WERI-Rb-1 (cell line): Measurements from ENCODE around the gene TNXB.
"Not testable (repeated sequence)": the region's sequence is repeated elsewhere in the genome, so short reads cannot be mapped to it uniquely, and the experiment has no call there.

Source experiments
- DNase-seq: peaks from one replicate; pipeline ENCODE4 v3.0.0-alpha.2; 2020
- H3K27ac ChIP-seq: fragments of 250-450 bp; sonication (Bioruptor Pico); 2 replicates; pipeline ENCODE4 v1.5.1; 2020; ENCODE audit warnings: mild to moderate bottlenecking, moderate library complexity
- H3K27me3 ChIP-seq: fragments of 250-450 bp; sonication (Bioruptor Pico); 2 replicates; pipeline ENCODE4 v1.5.1; 2021; ENCODE audit warnings: mild to moderate bottlenecking, low read depth, moderate library complexity; ENCODE audit not compliant: insufficient read depth, severe bottlenecking
- H3K36me3 ChIP-seq: fragments of 250-450 bp; sonication (Bioruptor Pico); 2 replicates; pipeline ENCODE4 v1.5.1; 2020; ENCODE audit warnings: mild to moderate bottlenecking, moderate library complexity
- H3K4me3 ChIP-seq: 2 replicates; pipeline ENCODE4 v1.5.1; 2011; ENCODE audit warnings: low read depth, mild to moderate bottlenecking, control low read depth, low read length
- H3K9me3 ChIP-seq: fragments of 250-450 bp; sonication (Bioruptor Pico); 2 replicates; pipeline ENCODE4 v1.5.1; 2021; ENCODE audit warnings: mild to moderate bottlenecking, moderate library complexity; ENCODE audit not compliant: severe bottlenecking
- TF ChIP-seq, protein P1 (sequence below): IDR thresholded peaks from 2 replicates; pipeline ENCODE4 v1.5.1; 2011; ENCODE audit warnings: low read depth, mild to moderate bottlenecking, control low read depth, inconsistent platforms, low read length

TNXB gene

DNA sequence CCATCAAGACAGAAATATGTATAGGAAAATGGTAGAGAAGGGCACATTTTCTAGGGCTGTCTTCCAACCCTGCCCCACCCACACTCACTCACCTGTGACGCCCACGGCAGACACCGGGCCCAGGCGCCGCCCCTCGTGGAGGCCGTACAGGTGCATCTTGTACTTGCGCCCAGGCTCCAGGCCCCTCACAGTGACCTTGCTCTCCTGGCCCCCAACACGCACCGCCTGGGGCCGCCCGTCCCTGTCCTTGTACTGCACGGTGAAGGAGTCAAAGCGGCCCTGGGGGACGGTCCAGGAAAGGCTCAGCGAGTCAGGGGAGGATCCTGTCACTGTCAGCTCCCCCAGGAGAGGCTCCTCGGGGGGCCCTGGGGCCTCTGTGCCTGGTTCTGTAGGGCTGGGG, 51.2 kb downstream of the TNXB start:
- Histone ChIP-seq H3K27ac (no peak overlapping the region), H3K4me3 (no peak overlapping the region), H3K9me3 (peaks cover 3% of the 10 kb centered on the region), H3K27me3 (no peaks in the 10 kb centered on the region), H3K36me3 (no peaks in the 10 kb centered on the region)
- TF ChIP-seq, protein P1, sequence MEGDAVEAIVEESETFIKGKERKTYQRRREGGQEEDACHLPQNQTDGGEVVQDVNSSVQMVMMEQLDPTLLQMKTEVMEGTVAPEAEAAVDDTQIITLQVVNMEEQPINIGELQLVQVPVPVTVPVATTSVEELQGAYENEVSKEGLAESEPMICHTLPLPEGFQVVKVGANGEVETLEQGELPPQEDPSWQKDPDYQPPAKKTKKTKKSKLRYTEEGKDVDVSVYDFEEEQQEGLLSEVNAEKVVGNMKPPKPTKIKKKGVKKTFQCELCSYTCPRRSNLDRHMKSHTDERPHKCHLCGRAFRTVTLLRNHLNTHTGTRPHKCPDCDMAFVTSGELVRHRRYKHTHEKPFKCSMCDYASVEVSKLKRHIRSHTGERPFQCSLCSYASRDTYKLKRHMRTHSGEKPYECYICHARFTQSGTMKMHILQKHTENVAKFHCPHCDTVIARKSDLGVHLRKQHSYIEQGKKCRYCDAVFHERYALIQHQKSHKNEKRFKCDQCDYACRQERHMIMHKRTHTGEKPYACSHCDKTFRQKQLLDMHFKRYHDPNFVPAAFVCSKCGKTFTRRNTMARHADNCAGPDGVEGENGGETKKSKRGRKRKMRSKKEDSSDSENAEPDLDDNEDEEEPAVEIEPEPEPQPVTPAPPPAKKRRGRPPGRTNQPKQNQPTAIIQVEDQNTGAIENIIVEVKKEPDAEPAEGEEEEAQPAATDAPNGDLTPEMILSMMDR: no peak
- no peak for DNase-seq

- peaks cover 3% of the 10 kb centered on the region for H3K9me3 ChIP-seq
- H3K27me3 ChIP-seq: no peaks in the 10 kb centered on the region
- H3K27ac ChIP-seq: no peak overlapping the region
- DNase-seq: no peak
- TF ChIP-seq, protein P1: no peak
- no peaks in the 10 kb centered on the region for H3K36me3 ChIP-seq
- H3K4me3 ChIP-seq: no peak overlapping the region
Measured at GRCh38 chr6:32056254-32056653, 52.9 kb downstream of the TNXB start.

DNA sequence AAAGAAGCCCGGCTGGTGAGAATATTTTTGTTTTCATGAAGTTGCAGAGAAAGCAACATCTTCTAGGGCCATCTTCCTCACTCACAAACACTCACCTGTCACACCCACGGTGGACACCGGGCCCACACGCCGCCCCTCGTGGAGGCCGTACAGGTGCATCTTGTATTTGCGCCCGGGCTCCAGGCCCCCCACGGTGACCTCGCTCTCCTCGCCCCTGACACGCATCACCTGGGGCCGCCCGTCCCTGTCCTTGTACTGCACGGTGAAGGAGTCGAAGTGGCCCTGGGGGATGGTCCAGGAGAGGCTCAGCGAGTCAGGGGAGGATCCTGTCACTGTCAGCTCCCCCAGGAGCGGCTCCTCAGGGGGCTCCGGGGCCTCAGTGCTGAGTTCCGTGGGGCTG, 53.4 kb downstream of the TNXB start:
- H3K4me3 ChIP-seq, H3K36me3 ChIP-seq, DNase-seq, H3K27ac ChIP-seq, H3K27me3 ChIP-seq, H3K9me3 ChIP-seq: not testable (repeated sequence)

- not testable (repeated sequence) for H3K27me3 ChIP-seq, H3K36me3 ChIP-seq, DNase-seq, H3K4me3 ChIP-seq, H3K9me3 ChIP-seq, H3K27ac ChIP-seq
Measured at GRCh38 chr6:32053314-32053713, 55.8 kb downstream of the TNXB start.

DNA sequence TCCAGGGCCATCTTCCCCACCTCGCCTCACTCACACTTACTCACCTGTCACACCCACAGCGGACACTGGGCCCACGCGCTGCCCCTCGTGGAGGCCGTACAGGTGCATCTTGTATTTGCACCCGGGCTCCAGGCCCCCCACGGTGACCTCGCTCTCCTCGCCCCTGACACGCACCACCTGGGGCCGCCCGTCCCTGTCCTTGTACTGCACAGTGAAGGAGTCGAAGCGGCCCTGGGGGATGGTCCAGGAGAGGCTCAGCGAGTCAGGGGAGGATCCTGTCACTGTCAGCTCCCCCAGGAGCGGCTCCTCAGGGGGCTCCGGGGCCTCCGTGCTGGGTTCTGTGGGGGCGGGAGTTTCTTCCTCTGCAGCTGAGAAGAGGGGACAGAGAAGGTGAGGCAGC, 56.5 kb downstream of the TNXB start:
- H3K36me3 ChIP-seq, H3K27me3 ChIP-seq, H3K4me3 ChIP-seq, DNase-seq, H3K27ac ChIP-seq, H3K9me3 ChIP-seq: not testable (repeated sequence)

DNA sequence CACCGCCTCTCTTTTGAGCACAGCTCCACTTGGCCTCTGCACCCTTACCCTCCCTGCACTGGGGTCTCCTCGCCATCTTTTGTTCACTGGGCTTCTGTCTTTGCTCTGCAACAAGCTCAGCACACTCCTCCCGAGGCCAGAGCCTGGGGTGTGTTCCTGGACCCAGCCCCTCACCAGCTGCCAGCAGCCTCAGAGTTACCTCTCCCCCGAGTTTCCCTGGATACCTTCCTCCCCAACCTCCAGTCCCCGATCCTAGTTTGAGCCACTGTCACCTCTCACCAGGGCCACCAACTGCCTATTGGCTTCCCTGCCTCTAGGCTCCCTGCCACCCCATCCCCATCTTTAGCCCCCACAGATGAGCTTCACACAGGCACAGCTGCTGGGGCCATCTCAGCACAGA, 58.6 kb downstream of the TNXB start:
- no peaks in the 10 kb centered on the region for H3K9me3 ChIP-seq
- H3K36me3 ChIP-seq: no peaks in the 10 kb centered on the region
- no peak overlapping the region for H3K27ac ChIP-seq
- DNase-seq: no peak
- TF ChIP-seq, protein P1: no peak
- H3K4me3 ChIP-seq: no peak overlapping the region
- no peaks in the 10 kb centered on the region for H3K27me3 ChIP-seq

GRCh38 chr6:32049736-32050135, 59.4 kb downstream of the TNXB start:
- H3K36me3 ChIP-seq, H3K27me3 ChIP-seq, H3K27ac ChIP-seq, DNase-seq, H3K4me3 ChIP-seq, H3K9me3 ChIP-seq: not testable (repeated sequence)

DNA sequence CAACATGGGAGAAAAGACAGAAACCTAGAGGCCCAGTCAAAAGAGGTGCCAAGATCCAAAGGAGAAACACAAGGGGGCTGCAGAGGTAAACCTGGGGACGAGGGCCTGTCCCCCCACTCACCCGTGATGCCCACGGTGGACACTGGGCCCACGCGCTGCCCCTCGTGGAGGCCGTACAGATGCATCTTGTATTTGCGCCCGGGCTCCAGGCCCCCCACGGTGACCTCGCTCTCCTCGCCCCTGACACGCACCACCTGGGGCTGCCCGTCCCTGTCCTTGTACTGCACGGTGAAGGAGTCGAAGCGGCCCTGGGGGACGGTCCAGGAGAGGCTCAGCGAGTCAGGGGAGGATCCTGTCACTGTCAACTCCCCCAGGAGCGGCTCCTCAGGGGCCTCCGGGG, 60.0 kb downstream of the TNXB start:
- not testable (repeated sequence) for H3K36me3 ChIP-seq, H3K27ac ChIP-seq, H3K4me3 ChIP-seq, H3K9me3 ChIP-seq, H3K27me3 ChIP-seq, DNase-seq
